Skeletal muscle cell (primary cell): ENCODE data around the gene SF3A2.

Source experiments
- DNase-seq: peaks from one replicate; pipeline ENCODE4 v3.0.0-alpha.2; 2010; ENCODE audit warnings: low read depth
- H3K4me3 ChIP-seq: 2 replicates; pipeline ENCODE4 v1.5.1; 2011; ENCODE audit warnings: low read depth, mild to moderate bottlenecking, control low read depth, low read length, moderate library complexity

The SF3A2 gene

DNA sequence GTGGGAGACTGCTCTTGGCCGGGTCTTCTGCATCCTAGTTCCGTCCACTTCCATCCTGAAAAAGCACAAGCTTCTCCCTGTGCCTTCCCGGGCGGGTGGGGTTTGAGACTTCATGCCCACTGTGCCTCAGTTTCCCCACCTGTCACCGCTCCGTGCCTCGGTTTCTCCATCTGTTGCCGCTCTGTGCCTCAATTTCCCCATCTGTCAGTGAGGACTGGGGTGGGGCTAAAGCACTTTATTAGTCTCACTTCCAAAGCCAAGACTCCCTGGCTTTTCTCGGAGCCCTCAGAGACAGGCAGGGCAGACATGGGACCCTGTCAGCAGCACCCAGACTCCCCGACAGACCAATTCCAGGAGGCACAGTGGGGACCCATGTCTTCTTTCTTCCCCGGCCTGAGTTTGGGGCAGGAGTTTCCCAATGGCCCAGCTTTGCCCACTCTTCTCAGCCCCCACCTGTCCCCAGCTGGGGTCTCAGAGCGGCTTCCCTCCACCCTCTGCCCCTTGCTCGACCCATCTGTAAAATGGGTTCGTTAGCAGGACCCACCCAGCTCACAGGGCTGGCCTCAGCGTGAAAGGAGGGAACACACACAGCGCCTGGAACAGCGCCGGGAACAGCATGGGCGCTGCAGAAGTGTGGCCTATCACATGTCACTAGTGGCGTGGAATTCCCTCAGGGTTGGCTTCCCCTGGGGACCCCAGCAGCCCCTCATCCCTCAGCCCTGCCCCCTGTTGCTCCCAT lies 49.9 kb downstream of the SF3A2 start:
- no peak for DNase-seq
- H3K4me3 ChIP-seq = no peak overlapping the region

DNA sequence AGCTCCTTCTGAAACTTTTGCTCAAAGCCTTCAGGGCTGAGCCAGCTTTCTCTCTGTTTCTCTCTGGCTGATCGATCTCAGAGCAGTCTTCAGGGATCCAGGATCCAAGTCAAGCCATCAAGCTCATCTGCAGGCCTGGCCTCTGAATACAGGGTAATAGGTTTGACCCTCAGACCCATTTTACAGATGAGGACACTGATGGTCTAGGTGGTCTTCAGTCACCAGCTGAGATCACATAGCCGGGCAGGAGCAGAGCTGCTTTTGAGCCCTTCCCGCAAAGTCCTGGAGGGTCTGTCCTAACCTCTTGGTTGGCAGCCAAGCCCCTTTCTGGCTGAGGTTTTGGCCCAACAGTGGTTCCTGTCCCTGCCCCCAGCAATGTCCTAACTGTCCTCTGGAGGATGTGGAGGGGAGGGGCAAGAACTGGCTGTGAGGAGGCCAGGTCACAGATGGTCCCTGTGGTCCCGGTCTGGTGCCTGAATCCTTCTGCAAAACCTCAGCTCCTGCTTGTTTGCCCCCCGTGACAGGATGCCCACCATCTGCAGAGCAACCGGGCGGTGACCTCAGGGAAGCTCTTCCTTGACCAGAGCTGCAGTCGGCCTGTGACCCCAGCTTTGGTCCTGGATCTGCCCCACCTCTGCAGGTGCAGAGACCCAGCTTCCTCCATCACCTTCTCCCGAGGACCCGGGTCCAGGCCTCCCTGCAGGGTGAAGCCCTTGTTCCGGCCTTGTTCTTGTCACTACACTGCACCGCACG lies 51.1 kb downstream of the SF3A2 start:
- DNase-seq = no peak
- H3K4me3 ChIP-seq = no peak overlapping the region

DNA sequence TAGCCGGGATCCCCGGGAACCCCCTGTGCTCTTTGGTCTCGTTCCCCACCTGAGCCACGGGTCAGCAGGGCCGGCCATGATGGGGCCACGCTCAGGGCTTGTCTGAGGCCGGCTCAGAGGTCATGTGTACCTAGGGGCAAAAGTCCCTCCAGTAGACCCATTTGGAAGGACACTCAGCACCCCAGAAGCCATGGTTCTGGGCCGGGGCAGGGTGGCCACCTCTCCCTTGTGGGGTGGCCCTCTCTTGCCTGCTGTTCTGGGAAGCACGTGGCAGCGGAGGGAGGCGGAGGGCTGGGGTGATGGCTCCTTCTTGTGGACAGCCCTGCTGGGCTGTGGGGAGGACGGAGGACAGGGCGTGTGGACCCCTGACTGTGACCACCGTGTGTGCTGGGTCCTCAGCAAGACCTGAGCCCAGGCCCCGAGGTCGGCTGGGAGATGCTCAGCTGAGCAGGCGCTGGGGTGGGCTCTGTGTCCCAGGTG lies 51.8 kb downstream of the SF3A2 start:
- no peak overlapping the region for H3K4me3 ChIP-seq

DNA sequence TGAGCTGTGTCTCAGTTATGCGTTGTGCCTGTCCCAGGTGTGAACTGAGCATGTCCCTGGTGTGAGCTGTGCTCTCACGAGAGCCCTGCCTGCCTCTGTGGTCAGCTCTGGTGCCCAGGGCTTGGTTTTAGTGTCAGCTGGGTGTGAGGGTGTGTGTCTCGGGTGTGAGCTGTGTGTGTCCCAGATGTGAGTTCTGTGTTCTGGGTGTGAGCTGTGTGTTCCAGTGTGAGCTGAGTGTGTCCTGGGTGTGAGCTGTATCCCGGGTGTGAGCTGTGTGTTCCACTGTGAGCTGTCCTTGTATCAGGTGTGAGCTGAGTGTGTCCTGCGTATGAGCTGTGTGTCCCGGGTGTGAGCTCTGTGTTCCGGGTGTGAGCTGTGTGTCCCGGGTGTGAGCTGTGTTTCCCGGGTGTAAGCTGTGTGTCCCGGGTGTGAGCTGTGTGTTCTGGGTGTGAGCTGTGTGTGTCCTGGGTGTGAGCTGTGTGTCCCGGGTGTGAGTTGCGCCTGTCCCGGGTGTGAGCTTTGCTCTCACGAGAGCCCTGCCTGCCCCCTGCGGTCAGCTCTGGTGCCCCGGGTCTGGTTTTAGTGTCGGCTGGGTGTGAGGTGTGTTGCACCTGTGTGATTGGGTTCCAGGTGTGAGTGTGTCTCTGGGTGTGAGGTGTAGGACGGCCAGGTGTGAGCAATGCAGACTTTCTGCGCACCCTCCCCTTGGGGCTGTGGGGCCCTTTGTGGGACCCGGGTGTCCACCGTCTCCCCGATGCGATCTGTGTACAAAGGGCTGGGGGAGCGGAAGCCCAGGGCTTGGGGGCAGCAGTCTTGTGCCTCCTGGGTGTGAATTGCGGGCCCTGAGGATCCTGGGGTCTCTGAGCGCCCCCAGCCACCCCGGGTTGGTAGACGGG lies 52.4 kb downstream of the SF3A2 start:
- no peak overlapping the region for H3K4me3 ChIP-seq
- no peak for DNase-seq

More for the DNA sequence above, 51.8 kb downstream of the SF3A2 start:
- no peak for DNase-seq

DNA sequence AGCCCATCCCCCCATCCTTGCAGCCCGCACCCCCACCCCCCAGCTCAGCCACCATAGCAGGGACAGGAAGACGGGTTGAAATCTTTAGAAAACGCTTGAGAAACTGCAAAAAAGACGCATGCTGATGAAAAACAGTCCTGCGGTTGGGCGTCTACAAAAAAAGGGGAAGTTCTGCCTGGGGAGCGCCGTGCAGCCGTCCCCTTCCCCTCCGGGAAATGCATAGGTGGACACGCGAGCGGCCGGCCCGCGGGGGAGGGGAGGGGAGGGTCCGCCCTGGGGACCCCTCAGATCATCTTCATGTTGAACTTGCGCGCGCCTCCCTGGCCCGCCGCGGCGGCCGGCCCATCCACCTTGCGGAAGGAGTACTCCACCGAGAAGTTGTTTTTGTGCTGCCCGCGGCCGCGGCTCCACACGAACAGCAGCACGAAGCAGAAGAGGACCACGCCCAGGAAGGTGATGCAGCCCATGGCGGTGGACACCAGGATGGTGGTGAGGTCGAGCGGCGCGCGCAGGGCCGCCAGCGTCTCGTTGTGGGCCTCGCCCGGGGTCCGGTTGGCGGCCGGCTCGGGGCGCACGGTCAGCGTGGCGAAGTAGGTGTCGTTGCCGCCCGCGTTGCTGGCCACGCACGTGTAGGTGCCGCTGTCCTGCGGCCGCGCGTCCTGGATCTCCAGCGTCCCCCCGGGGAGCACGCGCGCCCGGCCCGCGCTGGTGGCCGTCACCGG lies 53.3 kb downstream of the SF3A2 start:
- no peak for DNase-seq
- H3K4me3 ChIP-seq = peak overlapping the region; percentile 28

DNA sequence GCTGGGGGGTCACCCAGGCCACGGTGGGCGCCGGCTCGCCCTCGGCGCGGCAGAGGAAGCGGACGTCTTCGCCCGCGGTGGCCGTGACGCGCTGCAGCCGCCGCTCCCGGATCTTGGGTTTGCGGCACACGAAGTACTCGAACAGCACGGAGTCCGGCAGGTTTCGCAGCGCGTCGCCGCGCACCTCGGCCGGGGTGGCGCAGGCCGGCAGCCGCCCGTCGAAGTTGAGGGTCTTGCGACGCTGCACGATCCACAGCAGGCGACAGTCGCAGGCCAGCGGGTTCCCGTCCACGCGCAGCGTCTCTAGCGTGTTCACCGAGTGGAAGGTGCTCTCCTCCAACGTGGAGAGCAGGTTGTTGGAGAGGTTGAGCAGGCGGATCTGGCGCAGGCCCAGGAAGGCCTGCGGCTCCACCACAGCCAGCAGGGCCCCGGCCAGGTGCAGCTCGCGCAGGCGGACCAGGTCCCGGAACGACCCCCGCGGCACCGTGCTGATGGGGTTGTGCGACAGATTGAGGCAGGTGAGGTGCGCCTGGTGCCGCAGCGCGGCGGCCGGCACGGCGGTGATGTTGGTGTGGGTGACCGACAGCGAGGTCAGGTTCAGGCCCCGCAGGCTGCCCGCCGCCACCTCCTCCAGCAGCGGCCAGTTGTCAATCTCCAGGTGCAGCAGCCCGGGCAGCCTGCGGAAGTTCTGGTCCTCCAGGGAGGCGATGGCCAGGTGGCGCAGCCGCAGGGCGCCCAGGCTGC lies 54.0 kb downstream of the SF3A2 start:
- H3K4me3 ChIP-seq = no peak overlapping the region
- DNase-seq = no peak

DNA sequence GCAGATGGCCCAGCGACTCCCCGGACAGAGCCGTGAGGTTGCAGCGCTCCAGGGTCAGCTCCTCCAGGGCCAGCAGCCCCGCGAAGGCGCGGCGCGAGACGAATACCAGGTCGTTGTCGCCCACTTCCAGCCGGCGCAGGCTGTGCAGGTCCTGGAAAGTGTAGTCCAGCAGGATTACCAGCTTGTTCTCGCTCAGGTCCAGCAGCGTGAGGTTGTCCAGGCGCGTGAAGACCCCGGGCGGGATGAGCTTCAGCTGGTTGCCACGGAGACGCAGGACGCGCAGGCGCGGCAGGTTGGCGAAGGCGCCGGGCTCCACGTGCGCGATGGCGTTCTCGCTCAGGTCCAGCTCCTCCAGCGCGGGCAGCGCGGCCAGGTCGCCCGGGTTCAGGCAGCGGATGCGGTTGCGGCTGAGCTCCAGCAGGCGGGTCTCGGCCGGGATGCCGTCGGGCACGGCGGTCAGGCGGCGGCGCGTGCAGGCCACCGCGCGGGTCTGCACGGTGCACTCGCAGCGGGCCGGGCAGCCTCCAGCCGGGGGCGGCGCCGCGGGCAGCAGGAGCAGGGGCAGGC lies 54.6 kb downstream of the SF3A2 start:
- H3K4me3 ChIP-seq = peak overlapping the region; percentile 21
- no peak for DNase-seq

DNA sequence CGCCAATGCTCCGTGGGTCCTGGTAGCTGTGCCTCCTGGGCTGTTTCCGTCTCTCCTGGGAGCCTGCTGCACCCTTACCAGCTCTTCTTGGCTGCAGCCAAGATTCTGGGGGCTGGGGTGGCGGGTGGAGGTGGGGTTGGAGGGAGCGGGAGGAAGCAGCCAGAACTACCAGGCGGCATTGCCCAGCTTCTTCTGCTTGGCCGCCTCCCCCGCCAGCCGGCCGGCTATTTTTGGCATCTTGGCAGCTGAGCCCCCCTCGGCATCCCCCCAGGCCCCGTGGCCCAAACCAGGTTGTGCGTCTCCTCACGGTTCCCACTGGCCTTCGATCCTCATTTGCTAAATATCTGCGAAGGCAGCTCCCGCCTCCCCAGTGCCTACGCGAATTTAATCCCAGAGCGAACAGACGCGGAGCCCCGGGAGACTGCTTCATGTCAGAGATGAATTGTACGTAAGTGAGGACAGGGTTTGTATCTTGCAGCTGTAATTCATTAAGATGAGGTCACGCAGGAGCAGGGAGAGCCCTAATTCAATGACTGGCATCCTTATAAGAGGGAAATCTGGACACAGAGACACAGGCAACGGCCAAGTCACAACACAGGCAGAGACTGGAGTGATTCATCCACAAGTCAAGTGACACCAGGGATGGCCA lies 58.2 kb downstream of the SF3A2 start:
- no peak overlapping the region for H3K4me3 ChIP-seq
- peak; percentile 57 for DNase-seq

DNA sequence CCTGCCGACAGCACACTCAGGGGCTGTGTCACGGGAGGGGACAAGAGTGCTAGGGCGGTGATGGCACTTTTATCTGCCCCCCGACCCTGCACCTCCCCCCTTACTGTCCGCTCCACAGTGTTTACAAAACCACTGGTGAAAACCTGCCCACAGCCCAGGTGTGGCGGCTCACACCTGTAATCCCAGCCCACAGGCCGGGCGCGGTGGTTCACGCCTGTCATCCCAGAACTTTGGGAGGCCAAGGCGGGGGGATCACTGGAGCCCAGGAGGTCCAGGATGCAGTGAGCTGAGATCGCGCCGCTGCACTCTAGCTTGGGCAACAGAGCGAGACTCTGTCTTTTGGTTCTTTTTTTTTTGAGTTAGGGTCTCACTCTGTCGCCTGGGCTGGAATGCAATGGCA lies 59.5 kb downstream of the SF3A2 start:
- H3K4me3 ChIP-seq = no peak overlapping the region
- DNase-seq = no peak
